Hepatocyte (in vitro differentiated cells): ENCODE data around the gene CYFIP1. TPM values are rescaled to one million over a fixed set of nuclear protein-coding genes. Genes with fewer than 3 reads are reported as not detected.

Experiments used
- DNase-seq: peaks from one replicate; pipeline ENCODE4 v3.0.0-alpha.2; 2016; ENCODE audit warnings: low spot score
- H2AFZ ChIP-seq: fragments of 200-600 bp; sonication (generic); 2 replicates; pipeline ENCODE4 v1.6.0; 2016; ENCODE audit warnings: antibody characterized with exemption, mild to moderate bottlenecking
- H3K27ac ChIP-seq: fragments of 200-600 bp; sonication (generic); 2 replicates; pipeline ENCODE4 v1.5.1; 2016; ENCODE audit warnings: mild to moderate bottlenecking
- H3K27me3 ChIP-seq: fragments of 200-600 bp; sonication (generic); 2 replicates; pipeline ENCODE4 v1.6.1; 2016
- H3K36me3 ChIP-seq: fragments of 200-600 bp; sonication (generic); replicated peaks from 2 replicates; pipeline ENCODE4 v1.5.1; 2016; ENCODE audit warnings: low read depth; ENCODE audit not compliant: insufficient read depth
- H3K4me1 ChIP-seq: fragments of 200-600 bp; sonication (generic); 2 replicates; pipeline ENCODE4 v1.5.1; 2016; ENCODE audit warnings: mild to moderate bottlenecking, moderate library complexity; ENCODE audit not compliant: insufficient read depth
- H3K4me2 ChIP-seq: fragments of 200-600 bp; sonication (generic); 2 replicates; pipeline ENCODE4 v1.6.0; 2016
- H3K4me3 ChIP-seq: fragments of 200-600 bp; sonication (generic); 2 replicates; pipeline ENCODE4 v1.5.1; 2016; ENCODE audit warnings: mild to moderate bottlenecking
- H3K79me2 ChIP-seq: fragments of 200-600 bp; sonication (generic); 2 replicates; pipeline ENCODE4 v1.6.0; 2017; ENCODE audit warnings: mild to moderate bottlenecking
- H3K9me2 ChIP-seq: fragments of 200-600 bp; sonication (generic); replicated peaks from 2 replicates; pipeline ENCODE4 v1.6.0; 2017; ENCODE audit warnings: mild to moderate bottlenecking; ENCODE audit not compliant: insufficient read depth
- H3K9me3 ChIP-seq: fragments of 200-600 bp; sonication (generic); 2 replicates; pipeline ENCODE4 v1.5.1; 2016; ENCODE audit warnings: low read depth, mild to moderate bottlenecking
- H4K20me1 ChIP-seq: fragments of 200-600 bp; sonication (generic); 2 replicates; pipeline ENCODE4 v1.6.0; 2016; ENCODE audit warnings: mild to moderate bottlenecking; ENCODE audit not compliant: insufficient read depth, poor library complexity, severe bottlenecking
- CTCF ChIP-seq: fragments of 200-600 bp; sonication (generic); IDR thresholded peaks from 2 replicates; pipeline ENCODE4 v1.5.1; 2016; ENCODE audit warnings: antibody characterized with exemption, mild to moderate bottlenecking; ENCODE audit not compliant: poor library complexity
- EZH2 ChIP-seq: fragments of 200-600 bp; sonication (generic); IDR thresholded peaks from 2 replicates; pipeline ENCODE4 v1.6.1; 2016; ENCODE audit warnings: antibody characterized with exemption, mild to moderate bottlenecking, borderline replicate concordance
- EZH2phosphoT487 ChIP-seq: fragments of 200-600 bp; sonication (generic); IDR thresholded peaks from one replicate; pipeline ENCODE4 v1.6.1; 2018; ENCODE audit warnings: antibody characterized with exemption, mild to moderate bottlenecking, low read depth, moderate library complexity; ENCODE audit not compliant: unreplicated experiment, severe bottlenecking
- WGBS: methylation state at CpG from one replicate; pipeline ENCODE4 v1.1.6; 2016; ENCODE audit warnings: low lambda C conversion rate; ENCODE audit errors: missing lambda C conversion rate; 5-methylcytosine and 5-hydroxymethylcytosine counted together
- polyA plus RNA-seq: library from polyadenylated mRNA; unstranded; fragments of >200 nt; fragmentation: Nextera tagmentation; extraction: Ambion mirVana; gene quantifications from 2 replicates; pipeline ENCODE4 v1.2.1, GENCODE V29; 2016
- total RNA-seq: library from RNA; depleted of rRNA; stranded (reverse); fragments of >200 nt; gene quantifications from 2 replicates; pipeline ENCODE4 v1.2.3, GENCODE V29; 2014

The CYFIP1 gene
- total and polyA plus RNA-seq, 2 experiments from 2014 or later: 73.4 to 92.2 TPM

- TF ChIP-seq EZH2 (no peak), EZH2phosphoT487 (no peak), CTCF (no peak)
- no peaks in the 10 kb centered on the region for H3K36me3 ChIP-seq
- H3K27me3 ChIP-seq: no peaks in the 10 kb centered on the region
Measured at GRCh38 chr15:22868495-22868894, 111.7 kb downstream of the CYFIP1 start.

GRCh38 chr15:22867886-22868285, 112.3 kb downstream of the CYFIP1 start:
- Histone ChIP-seq H3K4me1 (no peaks in the 10 kb centered on the region), H3K9me2 (no peaks in the 10 kb centered on the region), H2AFZ (no peak overlapping the region), H3K36me3 (no peaks in the 10 kb centered on the region), H3K27me3 (no peaks in the 10 kb centered on the region), H3K27ac (no peak overlapping the region), H3K4me2 (no peak overlapping the region), H4K20me1 (no peaks in the 10 kb centered on the region), H3K9me3 (no peaks in the 10 kb centered on the region), H3K79me2 (peaks cover 14% of the 10 kb centered on the region), H3K4me3 (no peak overlapping the region)
- TF ChIP-seq EZH2 (no peak), EZH2phosphoT487 (no peak), CTCF (no peak)
- no peak for DNase-seq
- 91% methylated on average over 6 of the region's 6 CpGs for WGBS

More at GRCh38 chr15:22868495-22868894, 111.7 kb downstream of the CYFIP1 start:
- Histone ChIP-seq H4K20me1 (no peaks in the 10 kb centered on the region), H3K9me2 (no peaks in the 10 kb centered on the region), H2AFZ (no peak overlapping the region), H3K4me2 (no peak overlapping the region), H3K27ac (no peak overlapping the region), H3K4me1 (no peaks in the 10 kb centered on the region), H3K9me3 (no peaks in the 10 kb centered on the region), H3K4me3 (no peak overlapping the region), H3K79me2 (peaks cover 10% of the 10 kb centered on the region)
- WGBS: 66% methylated on average over 4 of the region's 4 CpGs
- no peak for DNase-seq

GRCh38 chr15:22866079-22866478, 114.1 kb downstream of the CYFIP1 start:
- Histone ChIP-seq H3K4me3 (no peak overlapping the region), H3K36me3 (no peaks in the 10 kb centered on the region), H3K27me3 (no peaks in the 10 kb centered on the region), H3K9me2 (no peaks in the 10 kb centered on the region), H3K9me3 (no peaks in the 10 kb centered on the region), H3K79me2 (peaks cover 14% of the 10 kb centered on the region), H3K27ac (no peak overlapping the region), H2AFZ (no peak overlapping the region), H3K4me2 (no peak overlapping the region), H3K4me1 (no peaks in the 10 kb centered on the region), H4K20me1 (no peaks in the 10 kb centered on the region)
- no peak for DNase-seq
- TF ChIP-seq EZH2 (no peak), CTCF (no peak), EZH2phosphoT487 (no peak)
- 92% methylated on average over 7 of the region's 7 CpGs for WGBS

GRCh38 chr15:22863356-22863755, 116.8 kb downstream of the CYFIP1 start:
- Histone ChIP-seq H3K4me1 (no peaks in the 10 kb centered on the region), H2AFZ (no peak overlapping the region), H3K4me2 (no peak overlapping the region), H3K9me3 (no peaks in the 10 kb centered on the region), H3K9me2 (no peaks in the 10 kb centered on the region), H3K36me3 (no peaks in the 10 kb centered on the region), H4K20me1 (no peaks in the 10 kb centered on the region), H3K27ac (no peak overlapping the region), H3K79me2 (peaks cover 14% of the 10 kb centered on the region), H3K4me3 (no peak overlapping the region), H3K27me3 (no peaks in the 10 kb centered on the region)
- 95% methylated on average over 3 of the region's 3 CpGs for WGBS
- TF ChIP-seq EZH2phosphoT487 (no peak), EZH2 (no peak), CTCF (no peak)
- no peak for DNase-seq
